ENCODE results near the gene MRTFA.
A peak's percentile ranks its signal among the peaks of the same experiment; 100 is the strongest.
"Not testable (repeated sequence)": the region's sequence is repeated elsewhere in the genome, so short reads cannot be mapped to it uniquely, and the experiment has no call there.

MRTFA gene

GRCh38 chr22:40659166-40659565, 22.6 kb upstream of the MRTFA start:
- DNase-seq (ENCODE audit: low spot score), result no peak

- DNase-seq (ENCODE audit: low spot score), result not testable (repeated sequence)
Observed at GRCh38 chr22:40656651-40657050, 20.1 kb upstream of the MRTFA start.

GRCh38 chr22:40655941-40656340, 19.4 kb upstream of the MRTFA start:
- not testable (repeated sequence) for DNase-seq (ENCODE audit: low spot score)

GRCh38 chr22:40654522-40655167, 18.1 kb upstream of the MRTFA start:
- peak; percentile 61 for DNase-seq (ENCODE audit: low spot score)

- no peak for DNase-seq (ENCODE audit: low spot score)
Observed at GRCh38 chr22:40653361-40653760, 16.8 kb upstream of the MRTFA start.

- peak; percentile 97 for DNase-seq (ENCODE audit: low spot score)
Observed at GRCh38 chr22:40651563-40652501, 15.3 kb upstream of the MRTFA start.

GRCh38 chr22:40651057-40651456, 14.5 kb upstream of the MRTFA start:
- DNase-seq (ENCODE audit: low spot score), result peak; percentile 40

GRCh38 chr22:40648386-40648785, 11.9 kb upstream of the MRTFA start:
- no peak for DNase-seq (ENCODE audit: low spot score)

- no peak for DNase-seq (ENCODE audit: low spot score)
Observed at GRCh38 chr22:40645579-40646197, 9.2 kb upstream of the MRTFA start.

GRCh38 chr22:40642316-40642715, 5.8 kb upstream of the MRTFA start:
- DNase-seq (ENCODE audit: low spot score), result no peak

GRCh38 chr22:40641269-40641668, 4.8 kb upstream of the MRTFA start:
- DNase-seq (ENCODE audit: low spot score), result no peak

- DNase-seq (ENCODE audit: low spot score), result no peak
Observed at GRCh38 chr22:40638261-40638660, 1.7 kb upstream of the MRTFA start.

- no peak for DNase-seq (ENCODE audit: low spot score)
Observed at GRCh38 chr22:40637183-40638150, 948 bp upstream of the MRTFA start.

GRCh38 chr22:40635940-40636379, 559 bp downstream of the MRTFA start:
- peak; percentile 20 for DNase-seq (ENCODE audit: low spot score)

GRCh38 chr22:40635043-40635939, 1.2 kb downstream of the MRTFA start:
- no peak for DNase-seq (ENCODE audit: low spot score)

- DNase-seq (ENCODE audit: low spot score), result no peak
Observed at GRCh38 chr22:40634119-40634903, 2.2 kb downstream of the MRTFA start.

GRCh38 chr22:40633036-40633435, 3.5 kb downstream of the MRTFA start:
- no peak for DNase-seq (ENCODE audit: low spot score)

GRCh38 chr22:40631925-40632324, 4.6 kb downstream of the MRTFA start:
- DNase-seq (ENCODE audit: low spot score), result no peak

- no peak for DNase-seq (ENCODE audit: low spot score)
Observed at GRCh38 chr22:40628354-40629042, 8.0 kb downstream of the MRTFA start.
